Measurements from ENCODE around the gene RGS3. TPM values are rescaled to one million over a fixed set of nuclear protein-coding genes. Genes with fewer than 3 reads are reported as not detected.

The RGS3 gene
- total and polyA plus RNA-seq, 10 of the 15 experiments (the other 5 are each of a cell fraction or from before 2014, with no cell fraction given), result 2.9 to 138 (median 28.8) TPM

- TF ChIP-seq E2F8 (IDR thresholded peaks at IDR 0.05; ENCODE audit: low read depth, partially characterized antibody) (no peak), CHD2 (IDR thresholded peaks at IDR 0.05; ENCODE audit: borderline replicate concordance, low read depth, low read length) (no peak), RB1 (IDR thresholded peaks at IDR 0.05; ENCODE audit: borderline replicate concordance) (no peak), BCLAF1 (IDR thresholded peaks at IDR 0.05) (no peak), TAF1 (IDR thresholded peaks at IDR 0.05; ENCODE audit: borderline replicate concordance, low read depth, low read length) (no peak), EZH2 (IDR thresholded peaks at IDR 0.05; ENCODE audit: borderline replicate concordance, control insufficient read depth, low read depth, low read length) (no peak), RCOR1 (conservative IDR thresholded peaks at IDR 0.05; ENCODE audit: low read depth, low read length) (no peak), HDAC6 (IDR thresholded peaks at IDR 0.05; ENCODE audit: unreplicated experiment) (no peak)
- TF ChIP-seq, protein P1, sequence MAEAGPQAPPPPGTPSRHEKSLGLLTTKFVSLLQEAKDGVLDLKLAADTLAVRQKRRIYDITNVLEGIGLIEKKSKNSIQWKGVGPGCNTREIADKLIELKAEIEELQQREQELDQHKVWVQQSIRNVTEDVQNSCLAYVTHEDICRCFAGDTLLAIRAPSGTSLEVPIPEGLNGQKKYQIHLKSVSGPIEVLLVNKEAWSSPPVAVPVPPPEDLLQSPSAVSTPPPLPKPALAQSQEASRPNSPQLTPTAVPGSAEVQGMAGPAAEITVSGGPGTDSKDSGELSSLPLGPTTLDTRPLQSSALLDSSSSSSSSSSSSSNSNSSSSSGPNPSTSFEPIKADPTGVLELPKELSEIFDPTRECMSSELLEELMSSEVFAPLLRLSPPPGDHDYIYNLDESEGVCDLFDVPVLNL (IDR thresholded peaks at IDR 0.05; ENCODE audit: low read depth, low read length), result no peak
- TF ChIP-seq, protein P2, sequence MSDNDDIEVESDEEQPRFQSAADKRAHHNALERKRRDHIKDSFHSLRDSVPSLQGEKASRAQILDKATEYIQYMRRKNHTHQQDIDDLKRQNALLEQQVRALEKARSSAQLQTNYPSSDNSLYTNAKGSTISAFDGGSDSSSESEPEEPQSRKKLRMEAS (IDR thresholded peaks at IDR 0.05; ENCODE audit: low read depth, low read length), result no peak
Observed at GRCh38 chr9:113563826-113564497, 100.4 kb downstream of the RGS3 start (continued).

Data from GM12878 (cell line).